Prostate gland (tissue), 2 donors: Measurements from ENCODE around the gene CEACAM3. TPM values are rescaled to one million over a fixed set of nuclear protein-coding genes. Genes with fewer than 3 reads are reported as not detected.
A peak's percentile ranks its signal among the peaks of the same experiment; 100 is the strongest.

ENCODE experiments used
- DNase-seq: peaks from one replicate; pipeline ENCODE4 v3.0.0-alpha.2; 2019; ENCODE audit warnings: low spot score
- H3K27ac ChIP-seq, 2 donors: fragments of 200-600 bp; sonication (generic); 2 replicates each; pipeline ENCODE4 v1.5.1; 2017 to 2019
- H3K27me3 ChIP-seq: fragments of 200-600 bp; sonication (generic); replicated peaks from 2 replicates; pipeline ENCODE4 v1.5.1; 2019; ENCODE audit not compliant: insufficient read depth
- H3K36me3 ChIP-seq, 2 donors: fragments of 200-600 bp; sonication (generic); 1 replicate in 1 of 2; 2 replicates in 1 of 2; pipeline versions ENCODE4 v1.5.1 to v1.8.1; 2017 to 2019
- H3K4me1 ChIP-seq: fragments of 200-600 bp; sonication (generic); replicated peaks from 2 replicates; pipeline ENCODE4 v1.5.1; 2019
- H3K4me3 ChIP-seq, 2 donors: fragments of 200-600 bp; sonication (generic); 2 replicates each; pipeline ENCODE4 v1.5.1; 2017 to 2019
- H3K9me3 ChIP-seq: fragments of 200-600 bp; sonication (generic); 2 replicates; pipeline ENCODE4 v1.5.1; 2017
- POLR2A ChIP-seq: fragments of 450-650 bp; IDR thresholded peaks from one replicate; pipeline ENCODE4 v1.6.1; 2016; ENCODE audit warnings: antibody characterized with exemption, mild to moderate bottlenecking
- POLR2AphosphoS5 ChIP-seq: sonication (generic); formaldehyde crosslinking; IDR thresholded peaks from one replicate; pipeline ENCODE4 v1.6.1; 2017; ENCODE audit warnings: antibody characterized with exemption
- WGBS: methylation state at CpG from one replicate; pipeline ENCODE4 v1.1.5; 2018; 5-methylcytosine and 5-hydroxymethylcytosine counted together
- intact Hi-C: fragments of 100-400 bp; cut with DNase I; formaldehyde crosslinking; loops from one replicate; pipeline ENCODE4 v1.14.2; 2022
- total RNA-seq, 2 donors: library from RNA; depleted of rRNA; stranded (reverse); fragments of >200 nt; gene quantifications; one replicate each; pipeline ENCODE4 v1.1.0, GENCODE V29; 2016
- TF ChIP-seq, protein P1 (sequence below), 4 experiments: fragments of 200-600 bp in 2 of 4; fragments of 450-650 bp in 2 of 4; sonication (generic) in 2 of 4; IDR thresholded peaks; 1 replicate in 3 of 4; 2 replicates in 1 of 4; pipeline ENCODE4 v1.5.1; 2016 to 2019; ENCODE audit warnings: antibody characterized with exemption in 4 of 4, mild to moderate bottlenecking in 2 of 4, moderate library complexity in 2 of 4

The CEACAM3 gene
- total RNA-seq, 2 donors from 2014 or later, result 0.59 TPM; not detected in 1

GRCh38 chr19:41793414-41793727, 3.0 kb upstream of the CEACAM3 start:
- no peak for DNase-seq
- Histone ChIP-seq H3K27me3 (no peaks in the 10 kb centered on the region), H3K9me3 (no peaks in the 10 kb centered on the region), H3K4me1 (no peaks in the 10 kb centered on the region), H3K27ac (no peak overlapping the region), H3K4me3 (no peak overlapping the region), H3K36me3 (no peaks in the 10 kb centered on the region)
- TF ChIP-seq POLR2AphosphoS5, result no peak
- no peak for TF ChIP-seq POLR2A
- TF ChIP-seq, protein P1, sequence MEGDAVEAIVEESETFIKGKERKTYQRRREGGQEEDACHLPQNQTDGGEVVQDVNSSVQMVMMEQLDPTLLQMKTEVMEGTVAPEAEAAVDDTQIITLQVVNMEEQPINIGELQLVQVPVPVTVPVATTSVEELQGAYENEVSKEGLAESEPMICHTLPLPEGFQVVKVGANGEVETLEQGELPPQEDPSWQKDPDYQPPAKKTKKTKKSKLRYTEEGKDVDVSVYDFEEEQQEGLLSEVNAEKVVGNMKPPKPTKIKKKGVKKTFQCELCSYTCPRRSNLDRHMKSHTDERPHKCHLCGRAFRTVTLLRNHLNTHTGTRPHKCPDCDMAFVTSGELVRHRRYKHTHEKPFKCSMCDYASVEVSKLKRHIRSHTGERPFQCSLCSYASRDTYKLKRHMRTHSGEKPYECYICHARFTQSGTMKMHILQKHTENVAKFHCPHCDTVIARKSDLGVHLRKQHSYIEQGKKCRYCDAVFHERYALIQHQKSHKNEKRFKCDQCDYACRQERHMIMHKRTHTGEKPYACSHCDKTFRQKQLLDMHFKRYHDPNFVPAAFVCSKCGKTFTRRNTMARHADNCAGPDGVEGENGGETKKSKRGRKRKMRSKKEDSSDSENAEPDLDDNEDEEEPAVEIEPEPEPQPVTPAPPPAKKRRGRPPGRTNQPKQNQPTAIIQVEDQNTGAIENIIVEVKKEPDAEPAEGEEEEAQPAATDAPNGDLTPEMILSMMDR (IDR thresholded peaks at IDR 0.05), result no peak
- intact Hi-C loops, result no loop called here
- 3% methylated on average over 1 of the region's 1 CpG for whole genome bisulfite sequencing

- H3K4me3 ChIP-seq, result no peak overlapping the region
- WGBS, result 42% methylated on average over 5 of the region's 5 CpGs
- H3K27ac ChIP-seq, result no peak overlapping the region
- no peaks in the 10 kb centered on the region for H3K4me1 ChIP-seq
- H3K27me3 ChIP-seq, result no peaks in the 10 kb centered on the region
- no peaks in the 10 kb centered on the region for H3K9me3 ChIP-seq
- no peak for TF ChIP-seq POLR2AphosphoS5
- TF ChIP-seq, protein P1 (IDR thresholded peaks at IDR 0.05), result peak; percentile 34 to 75 (median 51)
- peak; percentile 47 for DNase-seq
- no peaks in the 10 kb centered on the region for H3K36me3 ChIP-seq
- intact Hi-C loops, result no loop called here
Observed at GRCh38 chr19:41795031-41795461, 1.3 kb upstream of the CEACAM3 start.

- Histone ChIP-seq H3K9me3 (no peaks in the 10 kb centered on the region), H3K4me3 (no peak overlapping the region), H3K27ac (no peak overlapping the region), H3K36me3 (no peaks in the 10 kb centered on the region), H3K4me1 (no peaks in the 10 kb centered on the region), H3K27me3 (no peaks in the 10 kb centered on the region)
- WGBS, result 88% methylated on average over 1 of the region's 1 CpG
- no peak for DNase-seq
- TF ChIP-seq, protein P1 (IDR thresholded peaks at IDR 0.05), result no peak
- TF ChIP-seq POLR2A (no peak), POLR2AphosphoS5 (no peak)
- intact Hi-C loops, result no loop called here
Observed at GRCh38 chr19:41796901-41797300, 514 bp downstream of the CEACAM3 start.

DNA sequence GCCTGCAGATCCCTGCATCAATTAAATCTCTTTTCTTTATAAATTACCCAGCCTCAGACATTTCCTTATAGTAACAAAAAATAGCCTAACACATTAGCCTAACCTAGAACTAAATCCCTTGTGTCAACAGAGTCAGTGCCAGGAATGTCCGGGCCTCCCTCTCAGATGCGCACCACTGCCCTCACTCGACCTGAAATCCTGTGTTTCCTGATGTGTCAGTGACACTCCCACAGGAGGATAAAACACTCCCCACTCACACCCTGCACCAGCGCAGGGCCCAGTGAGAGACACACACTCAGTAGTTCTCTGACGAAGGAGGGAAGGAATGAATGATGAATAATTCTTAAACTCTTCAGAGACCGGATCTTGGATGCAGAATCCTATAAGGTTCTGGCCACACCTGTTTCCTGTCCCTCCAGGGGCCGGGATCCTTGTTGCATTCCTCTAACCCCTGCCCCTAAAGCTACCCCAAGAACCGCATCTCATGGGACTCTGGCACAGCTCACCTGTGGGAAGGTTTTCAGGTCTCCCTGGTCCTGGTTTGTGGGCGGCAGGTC, 3.1 kb downstream of the CEACAM3 start:
- Histone ChIP-seq H3K27me3 (no peaks in the 10 kb centered on the region), H3K4me3 (no peak overlapping the region), H3K36me3 (no peaks in the 10 kb centered on the region), H3K4me1 (no peaks in the 10 kb centered on the region), H3K9me3 (no peaks in the 10 kb centered on the region), H3K27ac (no peak overlapping the region)
- DNase-seq, result peak; percentile 28
- intact Hi-C loops, result no loop called here
- 49% methylated on average over 9 of the region's 9 CpGs for whole genome bisulfite sequencing
- TF ChIP-seq POLR2AphosphoS5 (peak; percentile 15), POLR2A (no peak)
- TF ChIP-seq, protein P1 (IDR thresholded peaks at IDR 0.05), result no peak

DNA sequence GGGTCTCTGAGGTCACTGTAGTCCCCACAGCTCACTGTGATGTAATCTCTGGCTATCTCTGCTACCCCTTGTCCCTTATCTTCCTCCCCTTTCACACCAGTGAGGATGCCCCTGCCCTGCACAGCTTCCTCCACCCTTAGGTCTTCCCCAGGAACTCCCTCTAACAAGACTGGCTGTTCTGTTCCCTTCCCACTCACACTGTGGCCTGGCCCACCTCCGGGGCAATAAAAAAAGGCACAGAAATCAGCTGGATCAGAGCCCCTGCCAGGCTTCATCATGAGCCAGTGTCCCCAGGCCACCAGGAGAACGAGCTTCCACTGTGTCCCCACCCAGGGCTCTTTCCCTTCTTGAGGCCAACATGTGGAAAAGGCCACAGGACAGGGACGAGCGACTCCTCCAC, 4.6 kb downstream of the CEACAM3 start:
- no peaks in the 10 kb centered on the region for H3K27me3 ChIP-seq
- TF ChIP-seq POLR2AphosphoS5 (no peak), POLR2A (no peak)
- TF ChIP-seq, protein P1 (IDR thresholded peaks at IDR 0.05), result no peak
- H3K9me3 ChIP-seq, result no peaks in the 10 kb centered on the region
- no peak for DNase-seq
- H3K27ac ChIP-seq, result no peak overlapping the region
- WGBS, result 79% methylated on average over 4 of the region's 4 CpGs
- H3K4me1 ChIP-seq, result no peaks in the 10 kb centered on the region
- H3K4me3 ChIP-seq, result no peak overlapping the region
- intact Hi-C loops, result no loop called here
- no peaks in the 10 kb centered on the region for H3K36me3 ChIP-seq
